Measurements from ENCODE around the gene RERE.
"Not testable (repeated sequence)": the region's sequence is repeated elsewhere in the genome, so short reads cannot be mapped to it uniquely, and the experiment has no call there.

The RERE gene

DNA sequence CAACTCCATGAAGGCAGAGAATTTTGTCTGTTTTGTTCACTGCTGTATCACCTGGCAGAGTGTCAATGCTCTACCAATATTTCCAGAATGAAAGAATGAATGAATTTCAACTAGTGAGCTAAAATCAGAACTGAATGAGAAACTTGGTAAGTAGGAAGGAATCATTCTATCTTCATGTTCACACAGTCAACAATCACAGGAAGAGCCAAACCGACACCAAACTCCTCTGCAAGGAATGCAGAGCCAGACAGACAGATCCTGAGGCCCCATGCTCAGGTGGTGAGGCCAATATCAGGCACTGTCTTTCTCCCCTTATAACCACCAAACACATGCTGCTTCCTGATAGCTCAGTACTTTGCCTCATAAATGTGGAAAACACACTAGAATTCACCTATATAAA lies 360.4 kb downstream of the RERE start:
- CTCF ChIA-PET, result no interaction called here
- DNase-seq (ENCODE audit: extremely low spot score), result no peak
- no peak for TF ChIP-seq SUZ12 (IDR thresholded peaks at IDR 0.05)
- TF ChIP-seq, protein P1, sequence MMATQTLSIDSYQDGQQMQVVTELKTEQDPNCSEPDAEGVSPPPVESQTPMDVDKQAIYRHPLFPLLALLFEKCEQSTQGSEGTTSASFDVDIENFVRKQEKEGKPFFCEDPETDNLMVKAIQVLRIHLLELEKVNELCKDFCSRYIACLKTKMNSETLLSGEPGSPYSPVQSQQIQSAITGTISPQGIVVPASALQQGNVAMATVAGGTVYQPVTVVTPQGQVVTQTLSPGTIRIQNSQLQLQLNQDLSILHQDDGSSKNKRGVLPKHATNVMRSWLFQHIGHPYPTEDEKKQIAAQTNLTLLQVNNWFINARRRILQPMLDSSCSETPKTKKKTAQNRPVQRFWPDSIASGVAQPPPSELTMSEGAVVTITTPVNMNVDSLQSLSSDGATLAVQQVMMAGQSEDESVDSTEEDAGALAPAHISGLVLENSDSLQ (IDR thresholded peaks at IDR 0.05), result no peak
- no peak for TF ChIP-seq HDGF (IDR thresholded peaks at IDR 0.05; ENCODE audit: borderline replicate concordance)
- no peak for TF ChIP-seq L3MBTL2 (conservative IDR thresholded peaks at IDR 0.05)
- no peak for TF ChIP-seq FOXK2 (IDR thresholded peaks at IDR 0.05)
- no peak for TF ChIP-seq LEF1 (IDR thresholded peaks at IDR 0.05; ENCODE audit: borderline replicate concordance)
- TF ChIP-seq ELF4 (IDR thresholded peaks at IDR 0.05), result no peak
- no peak for TF ChIP-seq NFRKB (IDR thresholded peaks at IDR 0.05)
- TF ChIP-seq TARDBP (IDR thresholded peaks at IDR 0.05), result no peak
- TF ChIP-seq SP1 (IDR thresholded peaks at IDR 0.05), result no peak
- no peak for TF ChIP-seq BHLHE40 (IDR thresholded peaks at IDR 0.05; ENCODE audit: borderline replicate concordance)
- no peak for TF ChIP-seq ZNF384 (IDR thresholded peaks at IDR 0.05)
- TF ChIP-seq FOXA1 (IDR thresholded peaks at IDR 0.05), result no peak
- no peak for TF ChIP-seq CTBP1 (IDR thresholded peaks at IDR 0.05; ENCODE audit: borderline replicate concordance)
- POLR2A ChIA-PET, result no interaction called here

DNA sequence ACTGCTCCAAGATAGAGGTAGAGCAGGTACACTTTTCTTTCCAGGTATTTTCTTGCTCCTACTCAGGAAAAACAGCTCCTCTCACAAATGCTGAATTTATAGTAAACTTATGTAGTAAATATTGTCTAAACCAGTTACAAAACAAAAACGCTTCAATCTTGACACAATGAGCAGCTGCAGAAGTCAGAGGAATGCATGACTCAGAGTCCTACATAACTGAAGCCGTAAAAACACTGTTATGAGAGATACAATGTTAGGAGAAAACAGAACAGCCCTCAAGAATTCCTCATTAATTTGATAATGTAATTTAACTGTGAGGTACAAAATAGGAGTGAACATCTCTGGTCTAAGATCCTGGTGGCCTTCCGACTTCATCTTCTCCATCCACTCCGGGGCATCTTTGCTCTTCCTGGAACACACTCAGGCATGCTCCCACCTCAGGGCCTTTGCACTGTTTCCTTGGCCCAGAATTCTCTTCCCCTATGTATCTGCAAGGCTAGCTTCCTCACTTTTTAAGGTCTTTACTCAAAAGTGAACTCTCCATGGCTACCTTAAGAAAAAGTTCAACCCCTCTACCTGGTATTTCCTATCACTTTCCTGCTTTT lies 361.0 kb downstream of the RERE start:
- CTCF ChIA-PET, result no interaction called here
- POLR2A ChIA-PET, result no interaction called here

DNA sequence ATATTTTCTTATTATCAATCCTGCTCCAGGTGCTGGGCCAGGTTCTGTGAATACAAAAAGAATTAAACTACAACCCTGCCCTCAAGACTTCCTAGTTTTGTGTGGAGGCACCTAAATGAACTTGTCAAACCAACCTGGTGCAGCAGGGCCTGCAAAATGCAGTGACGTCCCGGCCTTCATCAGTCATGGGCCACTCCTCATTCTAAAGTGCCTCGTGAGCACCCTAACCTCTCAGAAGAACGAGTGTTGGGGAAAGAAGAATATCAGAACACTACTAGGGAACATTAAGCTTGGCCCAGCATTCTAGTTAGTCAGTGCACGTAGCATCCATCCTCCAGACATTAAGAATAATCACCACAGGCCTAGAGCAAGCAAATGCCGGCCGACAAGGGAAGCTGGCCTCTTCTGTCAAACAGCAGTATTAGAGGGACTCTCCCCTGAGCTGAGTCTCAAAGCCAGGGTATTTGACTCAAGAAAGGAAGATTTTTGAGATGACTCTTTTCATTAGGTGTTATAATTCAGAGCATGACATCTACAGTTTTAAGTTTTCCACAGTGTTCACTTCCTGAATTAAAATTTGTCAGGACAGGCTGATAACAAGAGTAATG lies 361.6 kb downstream of the RERE start:
- CTCF ChIA-PET, result no interaction called here
- no peak for DNase-seq (ENCODE audit: extremely low spot score)
- POLR2A ChIA-PET, result no interaction called here
- TF ChIP-seq ARNT (IDR thresholded peaks at IDR 0.05) (no peak), LEF1 (IDR thresholded peaks at IDR 0.05; ENCODE audit: borderline replicate concordance) (no peak), BHLHE40 (IDR thresholded peaks at IDR 0.05; ENCODE audit: borderline replicate concordance) (no peak), FOXK2 (IDR thresholded peaks at IDR 0.05) (no peak), FOXA1 (IDR thresholded peaks at IDR 0.05) (no peak), SP1 (IDR thresholded peaks at IDR 0.05) (no peak)

More for the DNA sequence above, 361.0 kb downstream of the RERE start:
- DNase-seq (ENCODE audit: extremely low spot score), result no peak
- TF ChIP-seq ARNT (IDR thresholded peaks at IDR 0.05) (no peak), SP1 (IDR thresholded peaks at IDR 0.05) (no peak), LEF1 (IDR thresholded peaks at IDR 0.05; ENCODE audit: borderline replicate concordance) (no peak), BHLHE40 (IDR thresholded peaks at IDR 0.05; ENCODE audit: borderline replicate concordance) (no peak), HDGF (IDR thresholded peaks at IDR 0.05; ENCODE audit: borderline replicate concordance) (no peak), L3MBTL2 (conservative IDR thresholded peaks at IDR 0.05) (no peak), FOXA1 (IDR thresholded peaks at IDR 0.05) (no peak), ZNF384 (IDR thresholded peaks at IDR 0.05) (no peak), TARDBP (IDR thresholded peaks at IDR 0.05) (no peak), SUZ12 (IDR thresholded peaks at IDR 0.05) (no peak), FOXM1 (IDR thresholded peaks at IDR 0.05; ENCODE audit: borderline replicate concordance) (no peak)
- TF ChIP-seq, protein P1 (IDR thresholded peaks at IDR 0.05), result no peak

DNA sequence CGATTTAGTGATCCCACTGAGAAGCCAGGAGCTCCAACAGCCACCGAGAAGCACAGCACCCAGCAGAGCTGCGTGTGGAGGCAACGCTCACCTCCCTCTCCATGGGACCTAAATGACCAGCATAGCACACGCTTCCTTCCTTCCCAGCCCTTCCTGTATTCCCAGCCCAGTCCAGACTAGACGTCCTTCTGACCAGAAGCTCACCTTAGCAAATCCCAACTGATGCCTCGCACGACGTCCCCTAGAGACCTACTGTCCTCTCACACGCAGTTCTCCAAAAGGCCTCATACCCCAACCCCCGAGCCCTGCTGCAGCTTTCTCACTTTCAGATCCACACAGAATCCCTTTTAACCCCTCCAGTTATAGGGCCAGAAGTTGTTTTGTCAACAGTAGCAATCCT lies 367.1 kb downstream of the RERE start:
- no peak for TF ChIP-seq FOXA1 (IDR thresholded peaks at IDR 0.05)
- TF ChIP-seq FOXM1 (IDR thresholded peaks at IDR 0.05; ENCODE audit: borderline replicate concordance), result no peak
- no peak for TF ChIP-seq HDGF (IDR thresholded peaks at IDR 0.05; ENCODE audit: borderline replicate concordance)
- no peak for TF ChIP-seq SP1 (IDR thresholded peaks at IDR 0.05)
- no peak for DNase-seq (ENCODE audit: extremely low spot score)
- CTCF ChIA-PET, result interaction anchor here (0.6 kb wide), 1 partner anchor 53 kb away, joined by 3 read pairs; no protein-coding TSS in a partner anchor
- POLR2A ChIA-PET, result no interaction called here

DNA sequence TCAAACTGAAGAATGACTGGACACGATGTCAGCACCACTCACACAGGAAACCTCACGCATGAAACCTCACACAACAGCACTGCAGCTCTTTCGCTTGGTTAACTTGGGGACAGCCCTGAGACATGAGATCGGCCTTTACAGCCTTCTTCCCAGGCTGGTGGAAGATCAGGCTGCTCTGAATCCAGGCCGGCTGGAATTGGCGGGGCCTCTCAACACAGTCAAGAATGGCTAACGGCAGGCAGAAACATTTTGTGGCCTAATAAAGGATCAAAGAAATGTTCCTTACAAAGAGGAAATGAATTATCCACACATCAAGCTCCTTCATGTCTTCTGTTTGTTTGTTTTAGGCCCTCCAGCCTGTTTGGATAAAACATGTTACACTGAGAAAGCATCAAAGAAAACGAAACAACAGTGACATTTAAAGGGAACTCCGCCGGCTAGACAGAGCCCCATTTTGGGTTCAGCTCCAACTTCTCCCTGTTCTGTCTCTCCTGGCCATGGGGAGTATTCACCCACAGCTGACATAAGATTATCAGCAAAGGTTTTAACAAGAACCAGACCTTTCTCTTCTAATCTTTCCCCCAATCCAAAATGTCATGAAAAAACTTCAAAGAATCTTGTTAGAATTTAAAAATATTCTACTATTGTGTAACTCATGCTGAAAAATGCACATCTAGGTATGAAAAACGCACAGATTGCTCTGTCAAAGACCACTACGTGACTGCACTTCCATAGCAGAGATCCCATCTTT lies 368.4 kb downstream of the RERE start:
- no peak for DNase-seq (ENCODE audit: extremely low spot score)
- POLR2A ChIA-PET, result no interaction called here
- no peak for TF ChIP-seq L3MBTL2 (conservative IDR thresholded peaks at IDR 0.05)
- no peak for TF ChIP-seq FOXA1 (IDR thresholded peaks at IDR 0.05)
- no peak for TF ChIP-seq LEF1 (IDR thresholded peaks at IDR 0.05; ENCODE audit: borderline replicate concordance)
- no peak for TF ChIP-seq SUZ12 (IDR thresholded peaks at IDR 0.05)
- no peak for TF ChIP-seq ZNF384 (IDR thresholded peaks at IDR 0.05)
- TF ChIP-seq TARDBP (IDR thresholded peaks at IDR 0.05), result no peak
- CTCF ChIA-PET, result no interaction called here

DNA sequence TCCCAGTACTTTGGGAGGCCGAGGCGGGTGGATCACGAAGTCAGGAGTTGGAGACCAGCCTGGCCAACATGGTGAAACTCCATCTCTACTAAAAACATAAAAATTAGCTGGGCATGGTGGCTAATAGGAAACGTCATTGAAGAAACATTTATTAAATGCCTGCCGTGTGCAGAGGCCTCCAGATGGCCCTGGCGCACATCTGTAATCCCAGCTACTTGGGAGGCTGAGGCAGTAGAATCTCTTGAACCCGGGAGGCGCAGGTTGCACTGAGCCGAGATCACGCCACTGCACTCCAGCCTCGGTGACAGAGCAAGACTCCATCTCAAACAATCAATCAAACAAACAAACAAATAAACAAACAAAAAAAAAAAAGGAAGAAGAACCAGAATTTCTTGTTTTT lies 368.9 kb downstream of the RERE start:
- POLR2A ChIA-PET; DNase-seq (ENCODE audit: extremely low spot score); CTCF ChIA-PET: not testable (repeated sequence)

DNA sequence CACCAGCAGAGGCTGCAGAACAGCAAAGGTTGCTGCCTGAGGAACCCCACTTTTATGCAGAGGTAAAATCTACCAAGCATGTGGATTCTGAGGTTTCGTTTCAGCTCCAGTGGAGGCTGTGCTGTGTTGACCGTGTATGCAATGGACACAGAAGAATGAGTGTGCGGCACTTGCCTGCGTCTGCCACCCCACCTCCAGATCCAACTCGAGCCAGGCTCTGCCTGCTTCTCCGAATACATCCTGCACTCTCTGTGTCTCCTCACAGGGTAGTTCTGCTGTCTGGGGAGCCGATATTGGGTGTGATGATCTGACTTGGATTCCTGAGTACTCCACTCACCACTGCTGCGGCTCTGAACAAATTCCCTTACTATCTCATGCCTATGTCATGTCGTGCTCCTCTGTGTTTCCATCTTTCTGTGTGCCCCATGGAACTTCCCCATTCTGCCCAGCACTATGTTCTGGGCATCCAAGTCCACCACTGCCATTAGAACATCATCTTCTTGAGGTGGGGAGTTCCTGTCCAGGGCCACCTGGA lies 369.8 kb downstream of the RERE start:
- TF ChIP-seq SP1 (IDR thresholded peaks at IDR 0.05) (no peak), ARNT (IDR thresholded peaks at IDR 0.05) (no peak), ELF4 (IDR thresholded peaks at IDR 0.05) (no peak), L3MBTL2 (conservative IDR thresholded peaks at IDR 0.05) (no peak), TARDBP (IDR thresholded peaks at IDR 0.05) (no peak), NFRKB (IDR thresholded peaks at IDR 0.05) (no peak), LEF1 (IDR thresholded peaks at IDR 0.05; ENCODE audit: borderline replicate concordance) (no peak), HDGF (IDR thresholded peaks at IDR 0.05; ENCODE audit: borderline replicate concordance) (no peak), BHLHE40 (IDR thresholded peaks at IDR 0.05; ENCODE audit: borderline replicate concordance) (no peak), FOXA1 (IDR thresholded peaks at IDR 0.05) (no peak), FOXK2 (IDR thresholded peaks at IDR 0.05) (no peak)
- ChIA-PET POLR2A (no interaction called here), CTCF (no interaction called here)
- no peak for DNase-seq (ENCODE audit: extremely low spot score)

DNA sequence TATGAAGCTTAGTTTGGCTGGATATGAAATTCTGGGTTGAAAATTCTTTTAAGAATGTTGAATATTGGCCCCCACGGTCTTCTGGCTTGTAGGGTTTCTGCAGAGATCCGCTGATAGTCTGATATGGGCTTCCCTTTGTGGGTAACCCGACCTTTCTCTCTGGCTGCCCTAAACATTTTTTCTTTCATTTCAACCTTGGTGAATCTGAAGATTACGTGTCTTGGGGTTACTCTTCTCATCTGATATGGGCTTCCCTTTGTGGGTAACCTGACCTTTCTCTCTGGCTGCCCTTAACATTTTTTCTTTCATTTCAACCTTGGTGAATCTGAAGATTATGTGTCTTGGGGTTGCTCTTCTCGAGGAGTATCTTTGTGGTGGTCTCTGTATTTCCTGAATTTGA lies 371.3 kb downstream of the RERE start:
- POLR2A ChIA-PET; CTCF ChIA-PET; DNase-seq (ENCODE audit: extremely low spot score): not testable (repeated sequence)
